GM19372 (cell line): ENCODE results near the gene FBF1.
"Not testable (repeated sequence)": the region's sequence is repeated elsewhere in the genome, so short reads cannot be mapped to it uniquely, and the experiment has no call there.

Experiments
- ATAC-seq: cut with Tn5 transposase; IDR thresholded peaks from one replicate; pipeline ENCODE4 v1.9.1; 2021; ENCODE audit warnings: mild to moderate bottlenecking, low read depth, moderate library complexity; ENCODE audit not compliant: unreplicated experiment

FBF1 gene

GRCh38 chr17:75897160-75898019 lies 43.5 kb downstream of the FBF1 start:
- no peak for ATAC-seq

GRCh38 chr17:75896415-75897159 lies 44.3 kb downstream of the FBF1 start, which contains the start of gene TRIM65:
TRIM65 (minus strand) TSS chr17:75896951; CDS start chr17:75896937, 14 bp downstream.
- ATAC-seq = peak; percentile 61

- no peak for ATAC-seq
Measured at GRCh38 chr17:75895370-75896155, 45.3 kb downstream of the FBF1 start.

GRCh38 chr17:75894049-75894733 lies 46.7 kb downstream of the FBF1 start:
- ATAC-seq = no peak

GRCh38 chr17:75893305-75894048 lies 47.4 kb downstream of the FBF1 start:
- no peak for ATAC-seq

GRCh38 chr17:75892556-75893224 lies 48.2 kb downstream of the FBF1 start:
- no peak for ATAC-seq

GRCh38 chr17:75891605-75892555 lies 49.0 kb downstream of the FBF1 start:
- ATAC-seq = no peak

GRCh38 chr17:75891022-75891604 lies 49.7 kb downstream of the FBF1 start:
- ATAC-seq = no peak

- ATAC-seq = no peak
Measured at GRCh38 chr17:75889454-75889853, 51.4 kb downstream of the FBF1 start.

- no peak for ATAC-seq
Measured at GRCh38 chr17:75888484-75888883, 52.4 kb downstream of the FBF1 start.

GRCh38 chr17:75885860-75886259 lies 55.0 kb downstream of the FBF1 start:
- not testable (repeated sequence) for ATAC-seq

GRCh38 chr17:75885431-75885830 lies 55.4 kb downstream of the FBF1 start:
- ATAC-seq = no peak

- no peak for ATAC-seq
Measured at GRCh38 chr17:75881678-75882454, 59.0 kb downstream of the FBF1 start.

- ATAC-seq = no peak
Measured at GRCh38 chr17:75880266-75880665, 60.6 kb downstream of the FBF1 start.

- ATAC-seq = no peak
Measured at GRCh38 chr17:75878174-75878998, 62.5 kb downstream of the FBF1 start, which contains the start of gene TRIM47. TRIM47 (minus strand) TSS chr17:75878581; CDS start chr17:75878548, 33 bp downstream.

GRCh38 chr17:75877752-75878173 lies 63.1 kb downstream of the FBF1 start:
- no peak for ATAC-seq
